DND-41 (cell line): ENCODE measurements around the gene MAP3K7CL.

Experiments
- EZH2 ChIP-seq: IDR thresholded peaks from 3 replicates; pipeline ENCODE4 v1.6.1; 2012; ENCODE audit warnings: borderline replicate concordance, low read depth, mild to moderate bottlenecking, moderate library complexity, low read length, inconsistent platforms; ENCODE audit not compliant: severe bottlenecking
- TF ChIP-seq, protein P1 (sequence below): IDR thresholded peaks from 2 replicates; pipeline ENCODE4 v1.5.1; 2012; ENCODE audit warnings: borderline replicate concordance, low read length, moderate library complexity, mild to moderate bottlenecking; ENCODE audit not compliant: poor library complexity, severe bottlenecking; ENCODE audit errors: extremely low read depth

DNA sequence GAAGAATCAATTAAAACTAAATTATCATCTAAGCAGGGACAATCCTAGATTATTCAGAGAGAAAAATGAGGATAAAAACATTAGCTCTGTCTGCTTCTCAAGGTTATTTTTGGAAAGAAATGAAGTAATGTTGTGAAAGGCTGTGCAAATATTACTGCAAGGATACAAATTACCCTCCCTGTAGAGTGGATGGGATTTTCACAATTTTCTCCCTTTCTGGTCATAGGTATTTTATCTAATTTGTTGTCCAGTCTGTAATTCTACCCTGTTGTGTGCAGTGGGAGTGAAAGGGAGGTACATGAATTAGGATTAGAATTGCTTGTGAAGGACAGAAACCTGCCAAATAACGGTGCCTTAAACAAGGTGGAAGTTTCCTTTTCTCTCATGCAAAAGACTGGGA lies 54.7 kb downstream of the MAP3K7CL start:
- TF ChIP-seq, protein P1, sequence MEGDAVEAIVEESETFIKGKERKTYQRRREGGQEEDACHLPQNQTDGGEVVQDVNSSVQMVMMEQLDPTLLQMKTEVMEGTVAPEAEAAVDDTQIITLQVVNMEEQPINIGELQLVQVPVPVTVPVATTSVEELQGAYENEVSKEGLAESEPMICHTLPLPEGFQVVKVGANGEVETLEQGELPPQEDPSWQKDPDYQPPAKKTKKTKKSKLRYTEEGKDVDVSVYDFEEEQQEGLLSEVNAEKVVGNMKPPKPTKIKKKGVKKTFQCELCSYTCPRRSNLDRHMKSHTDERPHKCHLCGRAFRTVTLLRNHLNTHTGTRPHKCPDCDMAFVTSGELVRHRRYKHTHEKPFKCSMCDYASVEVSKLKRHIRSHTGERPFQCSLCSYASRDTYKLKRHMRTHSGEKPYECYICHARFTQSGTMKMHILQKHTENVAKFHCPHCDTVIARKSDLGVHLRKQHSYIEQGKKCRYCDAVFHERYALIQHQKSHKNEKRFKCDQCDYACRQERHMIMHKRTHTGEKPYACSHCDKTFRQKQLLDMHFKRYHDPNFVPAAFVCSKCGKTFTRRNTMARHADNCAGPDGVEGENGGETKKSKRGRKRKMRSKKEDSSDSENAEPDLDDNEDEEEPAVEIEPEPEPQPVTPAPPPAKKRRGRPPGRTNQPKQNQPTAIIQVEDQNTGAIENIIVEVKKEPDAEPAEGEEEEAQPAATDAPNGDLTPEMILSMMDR, result no peak
- no peak for TF ChIP-seq EZH2
